ENCODE data around the gene PNKD.

The PNKD gene

GRCh38 chr2:218269900-218270720 lies at the start of gene PNKD, which contains the start of gene AAMP:
Gene PNKD, plus strand, starts transcription at chr2:218270519. Its CDS starts 17 bp downstream, at chr2:218270536.
Gene AAMP, minus strand, starts transcription at chr2:218270137. Its CDS starts 51 bp downstream, at chr2:218270086.
- DNase-seq: peak; percentile 100

DNA sequence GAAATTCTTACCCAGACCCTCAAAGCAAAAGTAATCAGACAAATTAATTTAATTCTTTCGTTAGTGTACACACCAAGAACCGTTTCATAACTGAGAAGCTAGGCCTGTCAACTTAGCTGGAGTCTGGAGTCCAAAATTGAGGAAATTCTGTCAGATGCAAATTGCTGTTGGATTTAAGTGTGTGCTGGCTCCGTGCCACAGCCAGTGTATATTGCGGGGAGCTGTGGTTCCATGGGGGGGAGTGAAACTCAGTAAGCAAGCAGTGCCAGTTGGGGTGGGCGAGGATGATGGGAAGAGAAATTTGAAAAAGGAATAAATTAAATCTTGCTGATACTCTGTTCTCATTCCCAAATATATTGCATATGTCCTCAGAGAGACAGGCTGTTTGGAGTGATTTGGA lies 49.3 kb upstream of the PNKD start:
- no peak for DNase-seq

DNA sequence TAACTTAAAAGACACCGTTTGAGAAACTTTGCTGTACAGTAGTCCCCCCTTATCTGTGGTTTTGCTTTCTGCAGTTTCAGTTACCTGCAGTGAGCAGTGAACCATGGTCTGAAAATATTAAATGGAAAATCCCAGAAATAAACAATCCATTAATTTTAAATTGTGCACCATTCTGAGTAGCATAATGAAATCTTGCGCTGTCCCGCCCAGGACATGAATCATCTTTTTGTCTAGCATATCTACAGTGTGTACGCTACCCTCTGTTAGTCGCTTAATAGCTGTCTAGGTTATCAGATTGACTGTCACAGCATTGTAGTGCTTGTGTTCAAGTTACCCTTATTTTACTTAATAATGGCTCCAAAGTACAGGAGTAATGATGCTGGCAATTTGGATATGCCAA lies 47.3 kb upstream of the PNKD start:
- DNase-seq: no peak

DNA sequence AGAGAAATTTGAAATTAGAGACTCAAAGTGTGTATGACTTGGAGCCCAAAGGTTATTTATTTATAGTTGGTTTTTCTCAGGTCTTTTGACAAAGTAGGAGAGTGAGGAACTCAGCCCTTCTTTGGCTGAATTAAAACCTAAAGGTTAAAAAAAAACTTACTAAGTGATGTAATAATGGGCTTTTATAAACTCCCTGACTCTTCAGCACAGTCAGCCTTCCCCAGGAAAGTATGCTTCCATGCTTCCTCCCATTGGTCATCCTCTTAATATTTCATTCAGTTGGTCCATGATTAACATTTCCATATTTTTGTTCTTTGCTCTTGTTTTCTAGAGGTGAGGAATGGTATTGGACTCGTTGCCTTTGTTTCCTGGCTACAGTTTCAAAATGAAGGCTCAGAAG lies 46.1 kb upstream of the PNKD start:
- no peak for DNase-seq

- DNase-seq: no peak
Observed at GRCh38 chr2:218226903-218227302, 43.4 kb upstream of the PNKD start.

- DNase-seq: no peak
Observed at GRCh38 chr2:218228366-218229090, 41.8 kb upstream of the PNKD start.

- DNase-seq: peak in 1 of 2 experiments; percentile 37
Observed at GRCh38 chr2:218229239-218229638, 41.1 kb upstream of the PNKD start.

GRCh38 chr2:218229851-218230250 lies 40.5 kb upstream of the PNKD start:
- DNase-seq: no peak

GRCh38 chr2:218230882-218231281 lies 39.4 kb upstream of the PNKD start:
- peak; percentile 45 to 47 for DNase-seq

DNA sequence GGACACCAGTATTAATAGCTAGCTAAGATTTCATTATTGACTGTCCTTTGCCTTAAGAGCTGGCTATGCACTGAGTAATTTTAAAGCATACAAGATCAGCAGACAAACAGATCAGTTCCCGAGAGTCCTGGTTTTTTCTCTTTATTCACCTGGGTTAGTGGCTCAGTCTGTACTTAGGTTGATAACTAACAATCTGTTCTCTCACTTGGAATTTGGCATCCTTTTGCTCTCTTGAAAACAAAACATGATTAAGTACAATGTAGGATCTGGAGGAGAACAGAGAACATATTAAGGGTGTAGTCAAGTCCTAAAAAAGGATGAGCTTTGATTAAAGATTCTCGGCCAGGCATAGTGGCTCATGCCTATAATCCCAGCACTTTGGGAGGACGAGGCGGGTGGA lies 36.8 kb upstream of the PNKD start:
- no peak for DNase-seq

DNA sequence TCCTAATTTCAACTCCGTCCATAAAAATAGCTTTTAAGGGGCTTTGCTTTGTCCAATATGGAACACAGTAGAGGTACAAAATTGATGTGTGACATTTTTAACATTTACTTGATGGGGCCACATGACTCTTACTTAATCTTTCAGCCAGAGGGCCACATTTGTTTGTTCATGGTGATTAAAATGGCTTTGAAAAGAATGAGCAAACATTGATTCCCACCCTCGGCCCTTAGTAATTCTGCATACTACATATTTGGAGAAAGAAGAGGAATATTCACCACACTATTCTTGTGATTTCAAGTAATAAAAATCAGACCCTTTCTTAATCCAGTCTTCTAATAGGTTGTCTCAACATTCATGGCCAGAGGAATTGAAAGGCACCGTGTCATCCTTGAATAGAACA lies 35.8 kb upstream of the PNKD start:
- DNase-seq: no peak

DNA sequence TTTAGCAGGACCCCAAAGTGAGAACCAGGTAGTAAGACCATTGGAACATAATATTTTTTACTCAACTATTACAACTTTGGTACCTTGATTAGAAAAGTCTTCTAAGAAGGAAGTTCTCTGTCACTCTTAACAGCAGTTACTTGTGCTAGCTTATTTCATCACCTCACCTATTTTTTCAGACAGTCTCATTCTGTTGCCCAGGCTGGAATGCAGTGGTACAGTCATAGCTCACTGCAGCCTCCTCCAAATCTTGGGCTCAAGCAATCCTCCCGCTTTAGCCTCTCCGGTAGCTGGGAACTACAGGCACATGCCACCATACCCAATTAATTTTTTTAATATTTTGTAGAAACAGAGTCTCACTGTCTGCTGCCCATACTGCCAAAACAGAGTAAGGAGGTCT lies 35.3 kb upstream of the PNKD start:
- DNase-seq: no peak

- DNase-seq: no peak
Observed at GRCh38 chr2:218236829-218237228, 33.5 kb upstream of the PNKD start.

GRCh38 chr2:218238887-218239286 lies 31.4 kb upstream of the PNKD start:
- no peak for DNase-seq

DNA sequence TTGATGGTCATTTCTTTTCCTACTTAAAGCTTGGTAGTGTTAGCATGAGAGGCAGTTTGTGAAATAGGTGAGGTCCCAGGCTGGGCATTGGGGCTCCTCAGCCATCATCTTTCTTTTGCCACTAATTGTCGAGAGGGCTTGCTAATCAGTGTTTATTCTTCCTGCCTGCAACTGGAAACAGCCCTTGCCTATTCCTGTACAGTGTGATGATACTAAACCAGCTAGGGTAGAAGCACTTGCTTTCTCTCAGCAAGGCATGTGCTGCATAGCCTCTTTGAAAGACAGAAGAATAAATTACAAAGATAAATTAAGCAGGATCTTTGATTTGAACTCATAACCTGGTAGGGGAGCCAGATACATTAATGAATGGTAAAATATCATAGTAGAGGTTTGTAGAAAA lies 26.1 kb upstream of the PNKD start:
- peak in 1 of 2 experiments; percentile 7 for DNase-seq

DNA sequence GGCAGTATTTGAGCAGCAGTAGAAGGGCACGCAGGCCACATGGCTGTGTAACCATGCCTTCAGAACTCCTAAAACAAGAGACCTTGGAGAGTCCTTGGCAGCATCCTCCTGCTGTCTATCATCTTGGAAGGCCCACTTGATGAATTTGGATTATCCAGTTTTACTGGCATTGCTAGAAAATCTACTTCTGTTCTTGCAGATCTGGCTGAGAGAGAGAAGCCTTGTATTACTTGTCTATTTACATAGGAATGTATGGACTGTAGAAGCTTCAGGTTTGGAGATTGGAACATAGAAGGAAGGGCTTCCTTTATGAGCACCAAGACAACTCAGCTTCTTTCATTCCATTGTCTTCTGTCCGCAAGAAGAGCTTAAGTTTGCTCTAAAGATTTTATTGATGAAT lies 25.7 kb upstream of the PNKD start:
- DNase-seq: peak in 1 of 2 experiments; percentile 12

GRCh38 chr2:218245214-218245613 lies 25.1 kb upstream of the PNKD start:
- DNase-seq: peak in 1 of 2 experiments; percentile 17

DNA sequence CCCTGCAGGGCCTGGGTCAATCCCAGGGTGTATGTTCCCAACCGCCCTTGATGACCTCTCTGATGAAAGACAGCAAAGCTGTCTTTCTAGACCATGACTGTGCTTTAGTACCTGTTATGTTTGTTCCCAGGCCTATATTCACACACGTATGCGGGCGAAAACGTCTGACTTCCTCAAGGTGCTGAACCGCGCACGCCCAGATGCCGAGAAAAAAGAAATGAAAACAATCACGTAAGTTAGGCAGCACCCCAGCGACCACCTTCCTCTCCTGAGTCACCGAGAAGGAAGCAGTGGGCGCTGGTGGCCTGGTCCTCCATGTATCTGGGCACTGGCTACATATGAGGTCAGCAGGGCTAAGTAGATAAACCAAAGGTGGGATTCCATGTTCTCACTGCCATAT lies 20.6 kb upstream of the PNKD start:
- peak in 1 of 2 experiments; percentile 7 for DNase-seq

DNA sequence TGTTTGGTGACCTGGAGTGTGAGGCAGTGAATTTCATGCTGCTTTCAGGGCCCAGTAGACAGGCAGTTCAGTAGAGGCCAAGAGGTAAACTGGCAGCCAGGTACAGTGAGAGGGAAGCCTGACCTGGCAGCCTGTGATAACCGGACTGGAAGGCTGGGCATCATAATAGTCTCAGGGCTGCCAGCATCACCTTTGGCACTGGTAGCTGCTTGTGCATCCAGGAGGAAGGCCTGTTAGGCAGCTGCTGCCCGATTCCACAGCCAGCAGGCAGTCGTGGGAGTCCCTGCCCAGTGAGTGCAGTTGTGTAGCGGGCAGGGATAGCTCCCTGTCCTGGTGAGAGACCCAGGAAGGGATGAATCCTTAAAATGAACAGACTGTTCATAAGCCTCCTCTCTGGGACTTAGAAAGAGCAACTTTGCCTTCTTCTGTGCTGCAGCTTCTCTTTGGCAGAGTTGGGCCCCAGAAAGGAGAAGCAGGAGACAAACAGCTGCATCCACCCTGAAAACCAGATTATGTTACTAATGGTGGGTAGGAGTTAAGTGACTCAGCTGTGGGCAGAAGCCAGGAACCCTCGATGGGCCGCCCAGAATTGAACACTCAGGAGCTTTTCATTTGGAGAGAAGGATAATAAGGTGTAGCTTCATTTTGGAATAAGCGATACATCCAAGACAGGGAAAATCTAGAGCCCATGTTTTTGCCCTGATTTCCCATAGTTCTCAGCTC lies 17.6 kb upstream of the PNKD start:
- no peak for DNase-seq

GRCh38 chr2:218253232-218253625 lies 17.1 kb upstream of the PNKD start:
- DNase-seq: no peak

DNA sequence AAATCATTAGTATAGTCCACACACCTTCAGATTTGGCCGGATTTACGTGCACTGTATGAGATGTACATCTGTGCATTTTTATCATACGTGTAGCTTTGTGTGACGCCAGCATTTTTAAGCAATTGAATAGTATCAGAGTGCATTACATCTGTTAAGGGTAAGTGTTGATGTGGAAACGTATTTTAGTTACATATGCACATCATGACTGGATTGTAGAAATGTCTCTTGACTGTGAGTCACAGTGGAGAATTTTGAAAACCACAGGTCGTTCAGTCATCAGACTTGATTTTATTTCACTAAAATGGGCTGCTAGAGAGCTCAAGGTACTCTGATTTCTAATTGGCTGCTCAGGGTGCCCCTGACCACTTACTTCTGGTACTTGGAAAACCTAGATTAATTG lies 14.9 kb upstream of the PNKD start:
- no peak for DNase-seq

- no peak for DNase-seq
Observed at GRCh38 chr2:218256612-218257350, 13.5 kb upstream of the PNKD start.

Data from activated T-cell treated with anti-CD3 and anti-CD28 coated beads, Interleukin-2, amount 50 U/mL, for 48 hours (primary cell).